Mesenchymal stem cell (in vitro differentiated cells and primary cell): Measurements from ENCODE around the gene PRKAG2.

Experiments used
- DNase-seq: peaks from one replicate; pipeline ENCODE4 v3.0.0-alpha.2; 2013
- H2AFZ ChIP-seq: one replicate; pipeline ENCODE4 v1.6.1; 2013; ENCODE audit warnings: low read depth, mild to moderate bottlenecking, control low read depth, inconsistent platforms, low read length, moderate library complexity
- H2AK5ac ChIP-seq: 2 replicates; pipeline ENCODE4 v1.6.1; 2013; ENCODE audit warnings: low read length, moderate library complexity, mild to moderate bottlenecking, inconsistent platforms; ENCODE audit not compliant: severe bottlenecking
- H2BK120ac ChIP-seq: one replicate; pipeline ENCODE4 v1.6.1; 2013; ENCODE audit warnings: low read depth, mild to moderate bottlenecking, inconsistent platforms, low read length, moderate library complexity
- H2BK12ac ChIP-seq, 2 experiments: one replicate each; pipeline ENCODE4 v1.6.1; 2013; ENCODE audit warnings: inconsistent platforms in 2 of 2, low read length in 2 of 2, mild to moderate bottlenecking in 2 of 2, moderate library complexity in 2 of 2, control low read depth in 1 of 2
- H2BK15ac ChIP-seq: one replicate; pipeline ENCODE4 v1.6.1; 2013; ENCODE audit warnings: mild to moderate bottlenecking, low read depth, inconsistent platforms; ENCODE audit not compliant: poor library complexity, severe bottlenecking
- H2BK5ac ChIP-seq: 2 replicates; pipeline ENCODE4 v1.6.1; 2013; ENCODE audit warnings: low read depth, mild to moderate bottlenecking, low read length, control low read depth, inconsistent platforms; ENCODE audit not compliant: poor library complexity, severe bottlenecking
- H3K14ac ChIP-seq, 2 experiments: one replicate each; pipeline ENCODE4 v1.6.1; 2013; ENCODE audit warnings: inconsistent platforms in 2 of 2, low read length in 2 of 2, control low read depth in 1 of 2, mild to moderate bottlenecking in 1 of 2, moderate library complexity in 1 of 2
- H3K18ac ChIP-seq, 2 experiments: one replicate each; pipeline ENCODE4 v1.6.1; 2013; ENCODE audit warnings: inconsistent platforms in 2 of 2, low read length in 2 of 2, control low read depth in 1 of 2, low read depth in 1 of 2, mild to moderate bottlenecking in 1 of 2
- H3K23ac ChIP-seq, 2 experiments: one replicate each; pipeline ENCODE4 v1.6.1; 2013; ENCODE audit warnings: inconsistent platforms in 2 of 2, low read length in 2 of 2, mild to moderate bottlenecking in 2 of 2, moderate library complexity in 2 of 2, control low read depth in 1 of 2
- H3K27ac ChIP-seq: 2 replicates; pipeline ENCODE4 v1.5.1; 2013; ENCODE audit warnings: mild to moderate bottlenecking, moderate library complexity, low read length, control low read depth, inconsistent platforms; ENCODE audit not compliant: poor library complexity, severe bottlenecking
- H3K27me3 ChIP-seq, 2 experiments: 2 replicates each; pipeline versions ENCODE4 v1.6.1 to v1.7.0; 2013; ENCODE audit warnings: low read length in 2 of 2, mild to moderate bottlenecking in 2 of 2, moderate library complexity in 2 of 2, control low read depth in 1 of 2, inconsistent platforms in 1 of 2; ENCODE audit not compliant: control insufficient read depth in 1 of 2, insufficient read depth in 1 of 2
- H3K36me3 ChIP-seq, 2 experiments: 2 replicates each; pipeline versions ENCODE4 v1.6.1 to v1.7.0; 2013; ENCODE audit warnings: low read length in 2 of 2, control low read depth in 1 of 2, inconsistent platforms in 1 of 2, low read depth in 1 of 2, mild to moderate bottlenecking in 1 of 2; ENCODE audit not compliant: insufficient read depth in 2 of 2, control insufficient read depth in 1 of 2
- H3K4ac ChIP-seq, 2 experiments: one replicate each; pipeline ENCODE4 v1.6.1; 2013; ENCODE audit warnings: inconsistent platforms in 2 of 2, low read length in 2 of 2, mild to moderate bottlenecking in 2 of 2, moderate library complexity in 2 of 2, control low read depth in 1 of 2, low read depth in 1 of 2
- H3K4me1 ChIP-seq: 2 replicates; pipeline ENCODE4 v1.6.1; 2013; ENCODE audit warnings: low read depth, low read length, control low read depth; ENCODE audit not compliant: control insufficient read depth, insufficient read depth
- H3K4me2 ChIP-seq: 2 replicates; pipeline ENCODE4 v1.6.1; 2013; ENCODE audit warnings: low read length, mild to moderate bottlenecking, inconsistent platforms; ENCODE audit not compliant: poor library complexity, severe bottlenecking
- H3K4me3 ChIP-seq, 2 experiments: 2 replicates each; pipeline versions ENCODE4 v1.5.1 to v1.7.0; 2013; ENCODE audit warnings: low read length in 2 of 2, mild to moderate bottlenecking in 2 of 2, control low read depth in 1 of 2, low read depth in 1 of 2; ENCODE audit not compliant: insufficient read depth in 1 of 2
- H3K79me1 ChIP-seq: replicated peaks from 2 replicates; pipeline ENCODE4 v1.6.1; 2013; ENCODE audit warnings: mild to moderate bottlenecking, control low read depth, low read length, inconsistent platforms; ENCODE audit not compliant: poor library complexity, severe bottlenecking
- H3K9ac ChIP-seq: 2 replicates; pipeline ENCODE4 v1.7.0; 2013; ENCODE audit warnings: mild to moderate bottlenecking, low read length, moderate library complexity
- H3K9me3 ChIP-seq: 2 replicates; pipeline ENCODE4 v1.7.0; 2013; ENCODE audit warnings: mild to moderate bottlenecking, low read length; ENCODE audit not compliant: control insufficient read depth
- H4K8ac ChIP-seq: one replicate; pipeline ENCODE4 v1.6.1; 2013; ENCODE audit warnings: inconsistent platforms, mild to moderate bottlenecking, low read length, moderate library complexity
- H4K91ac ChIP-seq: one replicate; pipeline ENCODE4 v1.6.1; 2013; ENCODE audit warnings: mild to moderate bottlenecking, low read length, inconsistent platforms
- WGBS: methylation state at CpG from one replicate; pipeline ENCODE4 v1.1.7; 2013; ENCODE audit warnings: mixed read lengths; 5-methylcytosine and 5-hydroxymethylcytosine counted together

PRKAG2 gene

DNA sequence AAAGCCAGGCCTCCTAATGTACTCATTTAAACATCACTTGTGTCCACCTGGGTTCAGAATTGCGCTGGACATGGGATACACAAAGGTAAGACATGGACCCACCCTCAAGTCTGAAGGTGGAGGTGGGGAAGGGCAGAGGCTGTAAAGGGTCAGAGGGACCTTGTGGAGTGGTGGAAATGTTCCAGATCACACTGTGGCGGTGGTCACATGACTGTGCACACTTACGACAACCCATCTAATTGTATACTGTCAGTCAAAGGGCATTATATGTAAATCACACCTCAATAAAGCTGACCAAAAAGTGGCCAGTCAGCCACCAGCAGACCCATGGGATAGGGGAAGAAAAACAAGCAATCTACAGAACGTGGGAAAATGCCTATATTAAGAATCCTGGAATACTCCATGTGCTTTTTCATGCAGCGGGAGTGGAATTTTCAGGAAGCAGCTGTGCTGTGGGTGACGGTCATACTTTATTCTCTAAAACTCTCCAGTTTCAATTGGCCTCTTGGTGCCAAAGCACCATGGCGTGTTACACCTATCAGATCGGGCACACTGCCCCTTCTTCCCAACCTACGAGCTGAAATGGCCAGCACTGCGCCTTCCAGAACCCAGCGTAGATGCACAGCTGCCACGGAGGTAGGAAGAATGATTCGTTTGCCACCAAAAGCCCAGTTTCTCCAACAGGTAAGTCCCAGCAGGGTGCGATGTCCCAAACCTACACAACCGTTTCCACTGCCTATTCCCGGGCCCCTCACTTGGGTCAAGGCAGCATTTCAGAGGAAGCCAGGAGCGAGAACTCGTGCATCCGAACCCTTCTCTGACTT lies 69.8 kb downstream of the PRKAG2 start:
- Histone ChIP-seq H3K4ac (no peak overlapping the region), H3K27me3 (peaks cover 34 to 41% of the 10 kb centered on the region in 2 experiments), H3K36me3 (no peaks in the 10 kb centered on the region), H3K27ac (no peak overlapping the region), H3K79me1 (no peaks in the 10 kb centered on the region), H2BK5ac (no peak overlapping the region), H3K4me3 (no peak overlapping the region), H3K14ac (no peak overlapping the region), H3K4me1 (peaks cover 3% of the 10 kb centered on the region), H3K18ac (no peak overlapping the region), H2BK15ac (no peak overlapping the region), H2BK120ac (no peak overlapping the region), H3K4me2 (no peak overlapping the region), H4K91ac (no peak overlapping the region), H4K8ac (no peak overlapping the region), H2AK5ac (no peak overlapping the region), H3K9ac (no peak overlapping the region), H3K23ac (no peak overlapping the region), H2AFZ (no peak overlapping the region), H2BK12ac (no peak overlapping the region), H3K9me3 (peaks cover 4% of the 10 kb centered on the region)
- DNase-seq, result no peak
- WGBS, result 86% methylated on average over 17 of the region's 19 CpGs

DNA sequence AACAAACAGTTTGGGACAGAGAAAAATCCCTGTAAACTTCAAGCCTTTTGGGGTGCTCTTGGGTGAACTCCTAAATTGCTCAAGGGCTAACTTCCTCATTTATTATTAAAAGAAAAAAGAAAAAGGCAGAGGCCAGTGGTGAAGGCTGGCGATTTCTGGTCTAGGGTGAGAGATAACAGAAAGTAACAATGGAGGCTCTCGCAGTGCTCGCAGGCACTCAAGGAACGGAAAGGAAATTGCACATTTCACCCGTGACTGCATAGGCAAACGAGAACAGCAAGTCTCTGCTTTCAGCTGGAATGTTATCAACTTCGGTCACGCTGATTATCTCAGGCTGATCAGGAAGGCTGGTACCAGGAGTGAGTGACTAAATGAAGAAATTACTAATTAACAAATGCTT lies 70.7 kb downstream of the PRKAG2 start:
- Histone ChIP-seq H2BK120ac (no peak overlapping the region), H3K18ac (no peak overlapping the region), H2BK12ac (no peak overlapping the region), H2BK5ac (no peak overlapping the region), H4K91ac (no peak overlapping the region), H3K4ac (no peak overlapping the region), H3K4me1 (peaks cover 3% of the 10 kb centered on the region), H3K9me3 (peaks cover 4% of the 10 kb centered on the region), H3K79me1 (no peaks in the 10 kb centered on the region), H3K36me3 (no peaks in the 10 kb centered on the region), H3K9ac (no peak overlapping the region), H3K14ac (no peak overlapping the region), H2AK5ac (no peak overlapping the region), H3K4me2 (no peak overlapping the region), H4K8ac (no peak overlapping the region), H3K27ac (no peak overlapping the region), H3K4me3 (no peak overlapping the region), H3K27me3 (peaks cover 36 to 41% of the 10 kb centered on the region in 2 experiments), H3K23ac (peak overlapping the region in 1 of 2 experiments; percentile 60), H2BK15ac (no peak overlapping the region), H2AFZ (no peak overlapping the region)
- no peak for DNase-seq
- WGBS, result 44% methylated on average over 8 of the region's 8 CpGs

DNA sequence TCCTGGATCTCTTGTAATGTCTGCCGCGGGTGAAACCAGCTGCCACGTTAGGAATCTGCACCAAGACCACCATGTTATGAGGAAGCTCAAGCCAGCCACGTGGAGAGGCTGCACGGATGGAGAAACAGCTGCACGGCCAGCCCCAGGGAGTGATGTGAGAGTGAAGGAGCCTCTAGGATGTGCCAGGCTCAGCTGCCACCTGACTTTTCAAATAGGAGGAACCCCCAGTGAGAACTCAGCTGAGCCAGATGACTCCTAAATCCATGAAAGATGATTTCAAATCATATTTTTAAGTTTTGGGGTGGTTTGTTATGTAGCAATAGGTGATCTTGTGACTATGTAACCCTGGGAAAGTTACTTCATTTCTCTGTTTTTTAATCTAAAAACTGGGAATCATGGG lies 71.7 kb downstream of the PRKAG2 start:
- H3K18ac ChIP-seq, result no peak overlapping the region
- 91% methylated on average over 6 of the region's 6 CpGs for WGBS

DNA sequence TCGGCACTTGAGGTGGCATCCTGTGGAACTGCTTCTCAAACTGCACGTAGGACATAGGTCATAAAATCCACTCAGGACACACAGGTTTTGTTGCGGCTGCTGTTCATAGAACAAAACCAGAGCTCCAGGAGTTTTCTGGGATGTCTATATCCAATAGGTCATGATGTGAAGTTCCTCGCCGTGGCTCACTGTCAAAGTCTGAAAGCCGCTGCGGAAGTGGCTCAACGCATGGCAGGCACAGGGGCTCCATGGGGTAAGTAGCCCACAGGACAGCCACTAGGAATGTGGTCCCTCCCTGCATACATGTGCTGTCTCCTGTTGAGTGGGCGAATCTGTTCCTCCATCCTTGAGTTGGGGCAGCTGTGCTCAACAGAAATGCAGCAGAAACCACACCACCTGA lies 72.2 kb downstream of the PRKAG2 start:
- Histone ChIP-seq H2BK12ac (no peak overlapping the region), H3K79me1 (no peaks in the 10 kb centered on the region), H2AFZ (no peak overlapping the region), H3K27me3 (peaks cover 30 to 31% of the 10 kb centered on the region in 2 experiments), H3K4me2 (no peak overlapping the region), H3K18ac (no peak overlapping the region), H2BK120ac (no peak overlapping the region), H3K9me3 (peaks cover 4% of the 10 kb centered on the region), H3K4me3 (no peak overlapping the region), H3K9ac (no peak overlapping the region), H4K8ac (no peak overlapping the region), H2BK15ac (no peak overlapping the region), H3K4me1 (peaks cover 3% of the 10 kb centered on the region), H3K14ac (no peak overlapping the region), H3K27ac (no peak overlapping the region), H2AK5ac (no peak overlapping the region), H3K23ac (no peak overlapping the region), H3K4ac (no peak overlapping the region), H2BK5ac (no peak overlapping the region), H3K36me3 (no peaks in the 10 kb centered on the region), H4K91ac (no peak overlapping the region)
- no peak for DNase-seq
- WGBS, result 94% methylated on average over 9 of the region's 9 CpGs

More for the DNA sequence above, 71.7 kb downstream of the PRKAG2 start:
- H2BK15ac ChIP-seq, result no peak overlapping the region
- no peak overlapping the region for H3K9ac ChIP-seq
- H3K4me3 ChIP-seq, result no peak overlapping the region
- peaks cover 30 to 32% of the 10 kb centered on the region in 2 experiments for H3K27me3 ChIP-seq
- H3K23ac ChIP-seq, result no peak overlapping the region
- H3K4ac ChIP-seq, result no peak overlapping the region
- H3K4me2 ChIP-seq, result no peak overlapping the region
- H2BK120ac ChIP-seq, result no peak overlapping the region
- no peak overlapping the region for H2BK12ac ChIP-seq
- H4K91ac ChIP-seq, result no peak overlapping the region
- no peak overlapping the region for H3K27ac ChIP-seq
- DNase-seq, result no peak
- no peak overlapping the region for H2BK5ac ChIP-seq
- peaks cover 4% of the 10 kb centered on the region for H3K9me3 ChIP-seq
- H4K8ac ChIP-seq, result no peak overlapping the region
- no peak overlapping the region for H3K14ac ChIP-seq
- H2AFZ ChIP-seq, result no peak overlapping the region
- H2AK5ac ChIP-seq, result no peak overlapping the region
- peaks cover 3% of the 10 kb centered on the region for H3K4me1 ChIP-seq
- no peaks in the 10 kb centered on the region for H3K79me1 ChIP-seq
- H3K36me3 ChIP-seq, result no peaks in the 10 kb centered on the region
